GM10248 (cell line): ENCODE measurements around the gene MT1G.

Source experiments
- CTCF ChIA-PET: fragments of 300-600 bp; sonication (Branson Sonifier 250); formaldehyde crosslinking; extraction: SDS; loops from one replicate; lab custom pipeline; 2021; ENCODE audit warnings: antibody characterized with exemption; lab: Yijun Ruan, JAX
- POLR2A ChIA-PET: fragments of 350-650 bp; sonication (Branson Sonifier 250); formaldehyde crosslinking; extraction: SDS; loops from one replicate; lab custom pipeline; 2020; ENCODE audit warnings: antibody characterized with exemption; lab: Yijun Ruan, JAX
- DNase-seq: peaks from one replicate; pipeline ENCODE4 v3.0.0; 2012; ENCODE audit errors: extremely low spot score
- CTCF ChIP-seq: IDR thresholded peaks from 2 replicates; pipeline ENCODE4 v1.5.1; 2012; ENCODE audit warnings: mild to moderate bottlenecking, low read depth; ENCODE audit errors: extremely low read depth, missing control alignments, control extremely low read depth

MT1G gene

DNA sequence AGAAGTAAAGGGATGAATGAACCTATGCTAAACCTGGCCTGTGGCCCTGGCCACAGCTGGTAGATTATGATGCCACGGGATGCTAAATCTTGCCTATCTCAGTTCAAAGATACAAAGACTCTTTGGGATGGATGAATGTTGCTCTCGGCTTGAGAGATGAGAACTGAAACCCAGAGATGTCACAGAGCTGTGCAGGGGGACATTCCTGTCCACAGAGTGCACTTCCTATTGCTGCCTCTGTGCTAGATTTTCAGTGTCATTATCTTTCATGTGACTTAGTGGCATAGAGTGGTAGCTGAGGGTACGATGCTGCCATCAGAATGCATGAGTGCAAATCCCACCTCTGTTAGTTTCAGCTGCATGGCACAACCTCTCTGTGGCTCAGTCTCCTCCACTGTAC, 37.7 kb downstream of the MT1G start:
- POLR2A ChIA-PET = no interaction called here
- TF ChIP-seq CTCF = no peak
- peak; percentile 75 for DNase-seq
- CTCF ChIA-PET = interaction anchor here (0.7 to 1.2 kb wide), 5 partner anchors 9 to 73 kb away, joined by 3 to 4 read pairs (median 3); no protein-coding TSS in a partner anchor

DNA sequence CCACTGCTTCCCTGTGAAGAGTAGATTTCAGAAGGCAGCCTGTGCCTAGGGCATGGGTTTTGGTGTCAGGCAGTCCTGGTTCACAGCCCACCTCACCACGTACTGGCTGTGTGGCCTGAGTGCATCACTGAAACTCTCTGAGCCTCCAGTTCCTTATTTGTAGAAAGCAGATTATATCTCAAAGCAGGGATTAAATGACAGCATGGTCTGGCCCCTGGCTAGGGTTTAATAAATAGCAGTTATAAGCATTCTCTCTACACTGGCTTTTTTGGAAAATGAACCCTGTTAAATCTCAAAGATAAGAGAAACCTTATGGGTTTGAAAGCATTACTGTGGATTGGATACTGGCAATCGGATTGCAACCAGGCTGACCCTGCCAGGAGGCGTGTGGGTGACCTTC, 38.3 kb downstream of the MT1G start:
- DNase-seq = no peak
- CTCF ChIA-PET = interaction anchor here (0.8 to 1.4 kb wide), 3 partner anchors 29 to 53 kb away, joined by 3 to 5 read pairs (median 3); no protein-coding TSS in a partner anchor
- POLR2A ChIA-PET = no interaction called here
- TF ChIP-seq CTCF = no peak

DNA sequence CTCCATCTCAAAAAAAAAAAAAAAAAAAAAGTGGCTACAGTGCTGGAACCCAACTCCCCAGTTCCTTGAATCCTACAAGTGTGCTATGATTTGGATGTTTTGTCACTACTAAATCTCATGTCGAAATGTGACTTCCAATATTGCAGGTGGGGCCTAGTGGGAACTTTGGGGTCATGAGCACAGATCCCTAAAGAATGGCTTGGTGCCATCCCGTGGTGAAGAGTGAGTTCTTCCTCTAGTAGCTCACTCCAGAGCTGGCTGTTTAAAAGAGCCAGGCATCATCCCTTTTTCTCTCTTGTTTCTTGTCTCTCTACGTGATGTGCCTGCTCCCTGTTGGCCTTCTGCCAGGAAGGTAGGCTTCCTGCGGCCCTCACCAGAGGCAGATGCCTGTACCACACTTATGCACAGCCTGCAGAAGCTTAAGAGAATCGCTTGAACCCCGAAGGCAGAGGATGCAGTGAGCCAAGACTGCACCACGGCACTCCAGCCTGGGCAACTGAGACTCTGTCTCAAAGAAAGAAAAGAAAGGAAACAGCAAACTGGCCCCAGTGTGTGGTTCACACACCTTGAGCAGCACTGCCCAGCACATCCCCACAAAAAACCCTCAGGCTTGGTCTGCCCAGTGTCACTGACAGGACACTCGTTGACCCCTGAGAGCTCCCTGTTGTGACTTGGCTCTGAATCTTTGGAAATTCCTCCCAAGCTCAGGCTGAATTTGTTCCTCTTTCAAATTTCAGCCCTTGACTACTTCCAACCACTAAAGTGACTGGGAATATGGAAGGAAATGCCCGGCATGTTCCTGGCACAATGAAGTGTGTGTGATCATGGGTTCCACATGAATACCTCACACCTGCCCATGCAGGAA, 39.1 kb downstream of the MT1G start:
- CTCF ChIA-PET = interaction anchor here (1.2 to 1.4 kb wide), 3 partner anchors 14 to 52 kb away, joined by 3 to 5 read pairs (median 4); no protein-coding TSS in a partner anchor
- DNase-seq = no peak

DNA sequence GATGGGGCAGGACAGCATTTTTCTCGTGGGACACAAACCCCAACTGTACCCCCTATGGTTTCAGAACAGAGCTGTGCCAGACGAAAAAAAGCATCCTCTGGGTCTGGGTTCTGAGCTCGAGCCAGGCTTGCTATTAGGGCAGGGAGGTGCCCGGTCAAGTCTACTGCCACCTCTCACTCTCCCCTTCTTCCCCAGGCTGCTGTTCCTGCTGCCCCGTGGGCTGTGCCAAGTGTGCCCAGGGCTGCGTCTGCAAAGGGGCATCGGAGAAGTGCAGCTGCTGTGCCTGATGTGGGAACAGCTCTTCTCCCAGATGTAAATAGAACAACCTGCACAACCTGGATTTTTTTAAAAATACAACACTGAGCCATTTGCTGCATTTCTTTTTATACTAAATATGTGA, 41.2 kb downstream of the MT1G start:
- no peak for DNase-seq
- TF ChIP-seq CTCF = no peak
- ChIA-PET POLR2A (no interaction called here), CTCF (interaction anchor here (1.0 to 1.5 kb wide), 4 partner anchors 9 to 240 kb away, joined by 3 to 4 read pairs (median 3); no protein-coding TSS in a partner anchor)

More for the DNA sequence above, 39.1 kb downstream of the MT1G start:
- TF ChIP-seq CTCF = no peak
- POLR2A ChIA-PET = no interaction called here

DNA sequence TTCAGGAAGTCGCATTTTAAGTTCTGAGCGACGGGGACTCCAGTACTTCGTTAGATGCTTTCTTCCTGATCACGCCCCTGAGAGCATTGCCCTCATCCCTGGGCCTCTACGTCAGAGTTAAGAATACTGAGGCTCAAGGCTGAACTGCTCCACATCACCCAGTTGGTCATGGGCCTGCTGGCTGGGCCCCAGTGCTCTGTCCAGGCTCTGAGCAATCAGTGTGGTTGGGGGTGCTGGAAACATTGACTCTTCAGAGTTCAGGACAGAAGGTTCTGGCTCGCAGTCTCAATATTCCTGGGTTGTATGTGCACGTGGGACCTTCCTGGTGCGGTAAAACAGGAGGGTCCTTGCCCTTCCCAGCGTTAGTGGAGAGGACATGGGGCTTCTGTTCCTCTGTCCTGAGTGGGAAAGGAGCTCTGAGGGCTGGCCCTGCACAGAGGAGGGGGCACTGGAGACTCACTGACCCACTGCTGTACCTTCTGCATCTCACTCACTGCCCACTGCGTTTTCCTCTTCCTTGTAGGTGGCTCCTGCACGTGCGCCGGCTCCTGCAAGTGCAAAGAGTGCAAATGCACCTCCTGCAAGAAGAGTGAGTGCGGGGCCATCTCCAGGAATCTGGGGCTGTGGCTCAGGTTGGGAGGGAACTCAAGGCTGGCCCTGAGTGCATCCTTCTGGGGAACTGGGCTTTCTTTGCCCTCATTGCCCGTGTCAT, 41.8 kb downstream of the MT1G start:
- TF ChIP-seq CTCF = no peak
- ChIA-PET POLR2A (interaction anchor here (0.6 kb wide), 1 partner anchor 9 kb away, joined by 3 read pairs; no protein-coding TSS in a partner anchor), CTCF (interaction anchor here (1.0 to 1.5 kb wide), 6 partner anchors 8 to 240 kb away, joined by 3 to 4 read pairs (median 4); no protein-coding TSS in a partner anchor)
- DNase-seq = no peak
